ENCODE data around the gene TMEM128. TPM values are rescaled to one million over a fixed set of nuclear protein-coding genes. Genes with fewer than 3 reads are reported as not detected.

Gene TMEM128
- total and polyA plus RNA-seq, 2 of the 13 experiments (the other 11 are each of a cell fraction or from before 2014, with no cell fraction given): 19.4 to 27.9 TPM

DNA sequence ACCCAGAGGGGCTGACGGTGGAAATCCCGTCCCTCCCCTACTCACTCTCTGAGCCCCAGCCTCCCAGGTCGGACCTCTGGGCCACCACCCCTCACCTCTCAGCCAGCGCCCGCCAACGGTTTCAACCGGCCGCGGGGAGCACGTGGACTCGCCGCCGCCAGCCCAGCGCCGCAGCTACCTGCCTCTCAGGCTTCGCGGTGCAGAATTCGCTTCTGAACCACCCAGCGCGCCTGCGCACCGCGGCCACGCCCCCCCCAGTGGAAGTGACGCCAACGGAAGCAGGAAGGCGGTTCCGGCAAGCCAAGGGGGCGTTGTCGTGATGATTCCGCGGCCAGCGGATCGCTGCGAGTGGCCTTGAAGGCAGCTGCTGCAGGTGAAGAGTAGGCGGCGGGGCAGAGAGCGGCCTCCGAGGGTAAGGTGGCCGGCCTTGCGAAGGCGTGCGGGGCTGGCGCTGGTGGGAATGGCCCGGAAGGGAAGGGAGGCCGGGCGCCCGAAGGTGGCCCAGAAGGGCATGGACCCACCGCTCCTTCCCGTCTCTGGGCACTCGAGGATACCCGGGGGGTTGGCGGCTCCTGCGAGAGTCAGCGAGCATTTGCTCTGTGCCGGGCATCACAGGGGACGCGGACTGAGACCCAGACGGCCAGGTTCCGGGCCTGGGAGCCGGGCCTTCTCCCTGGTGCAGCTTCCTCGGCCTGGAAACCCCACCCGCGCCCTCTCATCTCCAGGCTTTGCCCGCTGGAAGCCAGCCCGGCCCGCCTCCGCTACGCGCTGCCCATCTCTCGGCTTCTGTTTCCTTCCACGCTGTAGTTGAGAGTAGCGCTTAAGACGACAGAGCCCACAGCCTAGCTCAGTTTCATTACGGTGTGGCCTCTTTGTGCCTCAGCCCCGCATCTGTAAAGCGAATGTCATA lies 42.2 kb upstream of the TMEM128 start, which contains the start of the genes LYAR and ZBTB49 (continued):
- TF ChIP-seq, protein P1, sequence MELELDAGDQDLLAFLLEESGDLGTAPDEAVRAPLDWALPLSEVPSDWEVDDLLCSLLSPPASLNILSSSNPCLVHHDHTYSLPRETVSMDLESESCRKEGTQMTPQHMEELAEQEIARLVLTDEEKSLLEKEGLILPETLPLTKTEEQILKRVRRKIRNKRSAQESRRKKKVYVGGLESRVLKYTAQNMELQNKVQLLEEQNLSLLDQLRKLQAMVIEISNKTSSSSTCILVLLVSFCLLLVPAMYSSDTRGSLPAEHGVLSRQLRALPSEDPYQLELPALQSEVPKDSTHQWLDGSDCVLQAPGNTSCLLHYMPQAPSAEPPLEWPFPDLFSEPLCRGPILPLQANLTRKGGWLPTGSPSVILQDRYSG (CRISPR knock-in tag; IDR thresholded peaks at IDR 0.05): no peak
- no peak for TF ChIP-seq ZNF296 (CRISPR knock-in tag; conservative IDR thresholded peaks at IDR 0.05)
- TF ChIP-seq SSRP1 (CRISPR knock-in tag; IDR thresholded peaks at IDR 0.05): no peak
- TF ChIP-seq FOXP1 (IDR thresholded peaks at IDR 0.05): no peak
- TF ChIP-seq FOXP1 (CRISPR knock-in tag; IDR thresholded peaks at IDR 0.05): no peak
- no peak for TF ChIP-seq ZNF317 (CRISPR knock-in tag; IDR thresholded peaks at IDR 0.05)
- TF ChIP-seq REXO4 (CRISPR knock-in tag; IDR thresholded peaks at IDR 0.05; ENCODE audit: borderline replicate concordance): no peak
- TF ChIP-seq ZNF724P (CRISPR knock-in tag; IDR thresholded peaks at IDR 0.05; ENCODE audit: borderline replicate concordance): no peak; the same call in 1 of the 2 replicates
- TF ChIP-seq ZBTB1 (CRISPR knock-in tag; IDR thresholded peaks at IDR 0.05; ENCODE audit: borderline replicate concordance): no peak
- TF ChIP-seq ARHGAP35 (CRISPR knock-in tag; IDR thresholded peaks at IDR 0.05; ENCODE audit: borderline replicate concordance): peak; percentile 44; the same call in 1 of the 2 replicates
- 0 out of 2 replicates have a peak, but pooled peaks have one; percentile 81 for TF ChIP-seq ZNF670 (CRISPR knock-in tag; IDR thresholded peaks at IDR 0.05; ENCODE audit: borderline replicate concordance)
- TF ChIP-seq, protein P2, sequence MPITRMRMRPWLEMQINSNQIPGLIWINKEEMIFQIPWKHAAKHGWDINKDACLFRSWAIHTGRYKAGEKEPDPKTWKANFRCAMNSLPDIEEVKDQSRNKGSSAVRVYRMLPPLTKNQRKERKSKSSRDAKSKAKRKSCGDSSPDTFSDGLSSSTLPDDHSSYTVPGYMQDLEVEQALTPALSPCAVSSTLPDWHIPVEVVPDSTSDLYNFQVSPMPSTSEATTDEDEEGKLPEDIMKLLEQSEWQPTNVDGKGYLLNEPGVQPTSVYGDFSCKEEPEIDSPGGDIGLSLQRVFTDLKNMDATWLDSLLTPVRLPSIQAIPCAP (CRISPR knock-in tag; IDR thresholded peaks at IDR 0.05; ENCODE audit: low read depth): no peak
- TF ChIP-seq, protein P3, sequence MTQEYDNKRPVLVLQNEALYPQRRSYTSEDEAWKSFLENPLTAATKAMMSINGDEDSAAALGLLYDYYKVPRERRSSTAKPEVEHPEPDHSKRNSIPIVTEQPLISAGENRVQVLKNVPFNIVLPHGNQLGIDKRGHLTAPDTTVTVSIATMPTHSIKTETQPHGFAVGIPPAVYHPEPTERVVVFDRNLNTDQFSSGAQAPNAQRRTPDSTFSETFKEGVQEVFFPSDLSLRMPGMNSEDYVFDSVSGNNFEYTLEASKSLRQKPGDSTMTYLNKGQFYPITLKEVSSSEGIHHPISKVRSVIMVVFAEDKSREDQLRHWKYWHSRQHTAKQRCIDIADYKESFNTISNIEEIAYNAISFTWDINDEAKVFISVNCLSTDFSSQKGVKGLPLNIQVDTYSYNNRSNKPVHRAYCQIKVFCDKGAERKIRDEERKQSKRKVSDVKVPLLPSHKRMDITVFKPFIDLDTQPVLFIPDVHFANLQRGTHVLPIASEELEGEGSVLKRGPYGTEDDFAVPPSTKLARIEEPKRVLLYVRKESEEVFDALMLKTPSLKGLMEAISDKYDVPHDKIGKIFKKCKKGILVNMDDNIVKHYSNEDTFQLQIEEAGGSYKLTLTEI (CRISPR knock-in tag; conservative IDR thresholded peaks at IDR 0.05): no peak
- TF ChIP-seq BRCA1 (CRISPR knock-in tag; IDR thresholded peaks at IDR 0.05): peak; percentile 57; the same call in 1 of the 2 replicates
- TF ChIP-seq ZNF558 (CRISPR knock-in tag; IDR thresholded peaks at IDR 0.05; ENCODE audit: borderline replicate concordance): no peak
- peak; percentile 82; the same call in 1 of the 2 replicates for TF ChIP-seq ZNF563 (CRISPR knock-in tag; IDR thresholded peaks at IDR 0.05)
- no peak for TF ChIP-seq FIP1L1 (IDR thresholded peaks at IDR 0.05; ENCODE audit: borderline replicate concordance, insufficient read depth, low read depth, low read length)
- TF ChIP-seq ZNF788 (CRISPR knock-in tag; IDR thresholded peaks at IDR 0.05; ENCODE audit: borderline replicate concordance): peak; percentile 70; the same call in 1 of the 2 replicates
- 0 out of 2 replicates have a peak, but pooled peaks have one; percentile 22 for TF ChIP-seq CEBPG (CRISPR knock-in tag; IDR thresholded peaks at IDR 0.05)
- TF ChIP-seq ZNF766 (CRISPR knock-in tag; IDR thresholded peaks at IDR 0.05; ENCODE audit: borderline replicate concordance): no peak
- TF ChIP-seq, protein P4, sequence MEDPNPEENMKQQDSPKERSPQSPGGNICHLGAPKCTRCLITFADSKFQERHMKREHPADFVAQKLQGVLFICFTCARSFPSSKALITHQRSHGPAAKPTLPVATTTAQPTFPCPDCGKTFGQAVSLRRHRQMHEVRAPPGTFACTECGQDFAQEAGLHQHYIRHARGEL (CRISPR knock-in tag; IDR thresholded peaks at IDR 0.05): 0 out of 2 replicates have a peak, but pooled peaks have one; percentile 21
- TF ChIP-seq, protein P5, sequence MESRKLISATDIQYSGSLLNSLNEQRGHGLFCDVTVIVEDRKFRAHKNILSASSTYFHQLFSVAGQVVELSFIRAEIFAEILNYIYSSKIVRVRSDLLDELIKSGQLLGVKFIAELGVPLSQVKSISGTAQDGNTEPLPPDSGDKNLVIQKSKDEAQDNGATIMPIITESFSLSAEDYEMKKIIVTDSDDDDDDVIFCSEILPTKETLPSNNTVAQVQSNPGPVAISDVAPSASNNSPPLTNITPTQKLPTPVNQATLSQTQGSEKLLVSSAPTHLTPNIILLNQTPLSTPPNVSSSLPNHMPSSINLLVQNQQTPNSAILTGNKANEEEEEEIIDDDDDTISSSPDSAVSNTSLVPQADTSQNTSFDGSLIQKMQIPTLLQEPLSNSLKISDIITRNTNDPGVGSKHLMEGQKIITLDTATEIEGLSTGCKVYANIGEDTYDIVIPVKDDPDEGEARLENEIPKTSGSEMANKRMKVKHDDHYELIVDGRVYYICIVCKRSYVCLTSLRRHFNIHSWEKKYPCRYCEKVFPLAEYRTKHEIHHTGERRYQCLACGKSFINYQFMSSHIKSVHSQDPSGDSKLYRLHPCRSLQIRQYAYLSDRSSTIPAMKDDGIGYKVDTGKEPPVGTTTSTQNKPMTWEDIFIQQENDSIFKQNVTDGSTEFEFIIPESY (CRISPR knock-in tag; IDR thresholded peaks at IDR 0.05): no peak
- peak; percentile 46; the same call in 1 of the 2 replicates for TF ChIP-seq FOXO1 (CRISPR knock-in tag; IDR thresholded peaks at IDR 0.05)
- 0 out of 2 replicates have a peak, but pooled peaks have one; percentile 36 for TF ChIP-seq ZBTB20 (CRISPR knock-in tag; IDR thresholded peaks at IDR 0.05; ENCODE audit: borderline replicate concordance, low read depth)

Measured in HepG2 (cell line).